Kasumi-1 (cell line): ENCODE measurements around the gene SMIM1.

ENCODE experiments used
- DNase-seq, 2 experiments: peaks; one replicate each; lab custom pipeline; 2025; lab: John Stamatoyannopoulos, UW

Gene SMIM1, protein sequence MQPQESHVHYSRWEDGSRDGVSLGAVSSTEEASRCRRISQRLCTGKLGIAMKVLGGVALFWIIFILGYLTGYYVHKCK

GRCh38 chr1:3772715-3773571 lies at the start of gene SMIM1:
SMIM1 (plus strand) TSS chr1:3772749; CDS start chr1:3775374, 2,625 bp downstream.
- DNase-seq = no peak

DNA sequence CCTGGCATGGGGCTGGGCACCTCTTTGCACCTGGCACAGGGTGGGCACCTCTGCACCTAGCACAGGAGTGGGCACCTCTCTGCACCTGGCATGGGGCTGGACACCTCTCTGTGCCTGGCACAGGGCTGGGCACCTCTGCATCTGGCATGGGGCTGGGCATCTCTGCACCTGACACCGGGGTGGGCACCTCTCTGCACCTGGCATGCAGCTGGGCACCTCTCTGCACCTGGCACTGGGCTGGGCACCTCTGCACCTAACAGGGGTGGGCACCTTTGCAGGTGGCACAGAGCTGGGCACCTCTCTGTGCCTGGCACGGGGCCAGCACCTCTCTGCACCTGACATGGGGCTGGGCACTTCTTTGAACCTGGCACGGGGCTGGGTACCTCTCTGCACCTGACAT lies 49.7 kb upstream of the SMIM1 start:
- no peak for DNase-seq

- peak; percentile 51 to 77 for DNase-seq
Measured at GRCh38 chr1:3724416-3725030, 48.0 kb upstream of the SMIM1 start.

GRCh38 chr1:3725366-3725765 lies 47.2 kb upstream of the SMIM1 start:
- no peak for DNase-seq

GRCh38 chr1:3727042-3727824 lies 45.3 kb upstream of the SMIM1 start:
- DNase-seq = peak; percentile 52 to 60

DNA sequence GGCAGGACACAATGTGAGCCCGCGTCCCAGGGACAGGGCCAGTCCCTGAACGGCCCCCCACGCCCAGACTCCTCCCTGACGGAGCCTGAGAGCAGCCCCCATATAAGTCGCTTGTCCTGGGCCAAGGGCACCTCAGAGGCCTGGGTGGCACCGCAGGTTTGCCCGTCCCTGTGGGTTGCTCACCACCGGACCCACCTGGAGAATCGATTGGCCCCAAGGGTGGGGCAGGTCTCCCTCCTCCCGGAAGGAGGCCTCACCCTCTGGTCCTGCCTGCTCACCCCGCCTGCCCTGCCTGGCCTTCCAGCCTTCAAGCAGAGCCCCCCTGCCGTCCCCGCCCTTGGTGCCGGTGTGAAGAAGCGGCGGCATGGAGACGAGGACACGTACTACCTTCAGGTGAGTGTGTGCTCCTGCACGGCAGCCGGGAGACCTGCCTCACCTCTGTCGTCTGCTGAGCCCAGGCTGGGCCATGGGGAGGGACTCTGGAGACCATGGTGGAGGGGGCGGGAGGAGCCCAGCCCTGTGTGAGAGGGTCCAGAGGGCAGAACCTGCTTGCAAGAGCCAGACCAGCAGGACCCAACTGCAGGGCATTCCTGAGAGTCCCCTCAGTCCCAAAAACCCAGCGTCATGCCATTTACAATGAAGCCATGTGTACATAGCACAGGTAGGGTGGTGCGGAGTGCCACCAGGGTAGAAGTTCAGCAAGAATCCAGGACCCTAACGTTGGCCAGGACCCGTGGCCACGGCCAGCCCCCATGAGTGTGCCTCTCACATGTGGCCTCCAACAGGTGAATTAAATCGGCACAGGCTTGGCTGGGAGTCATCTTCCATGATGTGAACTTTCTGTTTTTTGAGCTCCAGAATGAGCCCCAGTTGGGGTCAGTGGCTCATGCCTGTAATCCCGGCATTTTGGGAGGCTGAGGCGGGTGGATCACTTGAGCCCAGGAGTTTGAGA lies 44.4 kb upstream of the SMIM1 start:
- DNase-seq = no peak

DNA sequence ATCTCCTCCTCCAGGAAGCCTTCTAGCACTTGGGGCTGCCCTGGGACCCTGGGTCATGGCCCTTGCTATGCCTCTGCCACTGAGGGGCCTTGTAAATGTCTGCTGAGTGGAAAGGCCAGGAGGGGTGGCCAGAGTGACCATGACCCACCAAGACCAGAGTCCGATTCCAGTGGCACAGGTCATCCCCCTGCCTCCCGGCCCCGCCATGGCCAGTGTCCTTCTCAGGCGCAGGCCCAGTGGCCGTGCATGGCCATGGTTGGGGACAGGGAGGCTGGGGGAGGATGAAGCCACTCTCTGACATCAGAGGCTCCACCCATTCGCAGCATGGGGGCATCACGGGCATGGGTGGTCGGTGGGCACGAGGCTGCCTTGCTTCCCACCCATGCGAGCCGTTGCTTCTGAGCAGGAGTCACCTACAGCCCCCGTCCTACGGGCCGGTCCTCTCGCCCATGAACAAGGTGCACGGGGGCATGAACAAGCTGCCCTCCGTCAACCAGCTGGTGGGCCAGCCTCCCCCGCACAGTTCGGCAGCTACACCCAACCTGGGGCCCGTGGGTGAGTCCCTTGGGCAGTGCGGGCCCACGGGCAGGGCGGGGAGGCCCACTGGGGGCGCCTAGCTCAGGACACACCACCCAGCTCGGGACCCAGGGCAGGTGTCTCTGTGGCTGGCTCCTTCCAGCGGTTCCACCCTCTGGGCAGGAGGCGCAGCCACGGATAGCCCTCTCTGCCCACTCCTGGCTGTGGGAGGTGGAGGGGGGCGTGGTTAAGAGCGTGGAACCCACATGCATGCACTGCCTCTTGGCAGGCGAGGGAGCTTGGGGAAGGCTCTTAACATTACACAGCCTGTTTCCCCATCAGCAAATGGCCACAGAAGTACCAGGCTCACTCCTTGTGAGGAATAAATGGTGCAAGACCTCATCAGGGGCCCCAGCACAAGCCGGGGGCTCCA lies 42.7 kb upstream of the SMIM1 start:
- no peak for DNase-seq

- DNase-seq = no peak
Measured at GRCh38 chr1:3730543-3731247, 41.9 kb upstream of the SMIM1 start.

- DNase-seq = no peak
Measured at GRCh38 chr1:3731583-3732433, 40.7 kb upstream of the SMIM1 start.

DNA sequence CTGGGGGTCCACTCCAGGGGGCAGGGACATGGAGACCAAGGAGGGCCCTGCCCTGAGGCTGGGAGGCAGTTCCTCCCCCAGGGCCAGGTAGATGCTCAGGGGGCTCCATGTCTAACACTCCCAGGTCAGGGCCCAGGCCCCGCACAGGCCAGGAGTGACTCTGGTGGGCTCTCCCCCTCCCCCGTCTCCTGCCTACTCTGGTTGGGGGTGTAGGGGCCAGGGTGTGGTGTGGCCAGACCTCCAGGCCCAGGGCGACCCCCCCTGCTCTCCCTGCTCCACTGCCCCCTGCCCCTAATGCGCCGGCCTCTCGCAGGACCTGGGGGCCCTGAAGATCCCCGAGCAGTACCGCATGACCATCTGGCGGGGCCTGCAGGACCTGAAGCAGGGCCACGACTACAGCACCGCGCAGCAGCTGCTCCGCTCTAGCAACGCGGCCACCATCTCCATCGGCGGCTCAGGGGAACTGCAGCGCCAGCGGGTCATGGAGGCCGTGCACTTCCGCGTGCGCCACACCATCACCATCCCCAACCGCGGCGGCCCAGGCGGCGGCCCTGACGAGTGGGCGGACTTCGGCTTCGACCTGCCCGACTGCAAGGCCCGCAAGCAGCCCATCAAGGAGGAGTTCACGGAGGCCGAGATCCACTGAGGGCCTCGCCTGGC lies 40.0 kb upstream of the SMIM1 start:
- no peak for DNase-seq

- DNase-seq = no peak
Measured at GRCh38 chr1:3733094-3733882, 39.3 kb upstream of the SMIM1 start.

DNA sequence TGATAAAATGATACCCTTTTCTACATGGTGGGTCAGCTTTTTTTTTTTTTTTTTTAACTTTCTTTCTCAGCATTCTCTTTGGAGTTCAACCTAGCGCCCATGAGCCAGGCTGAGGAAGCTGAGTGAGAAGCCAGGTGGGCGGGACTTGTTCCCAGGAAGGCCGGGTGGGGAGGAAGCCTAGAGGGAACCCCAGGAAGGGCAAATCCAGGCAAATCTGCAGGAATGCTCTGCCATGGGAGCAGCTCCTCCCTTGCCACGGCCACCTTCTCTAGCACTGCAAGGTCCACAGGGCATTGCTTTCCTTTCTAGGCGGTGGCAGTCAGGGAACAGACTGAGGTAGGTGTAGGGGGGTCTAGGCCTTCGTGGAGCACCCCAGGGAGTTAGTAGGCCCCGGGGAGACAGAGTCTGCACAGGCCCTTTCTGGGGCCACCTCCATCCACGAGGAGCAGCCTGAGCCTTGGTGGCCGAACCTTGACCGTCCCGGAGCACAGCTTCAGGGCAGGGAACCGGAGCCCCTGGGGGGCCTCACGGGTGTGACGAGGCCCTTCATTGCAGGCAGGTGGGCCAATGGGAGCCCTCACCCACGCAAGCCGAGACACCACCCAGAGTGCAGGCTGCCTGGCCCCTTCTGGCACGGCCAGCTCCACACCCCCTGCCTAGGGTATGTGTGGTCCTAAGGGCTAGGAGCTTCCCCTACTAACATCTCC lies 38.5 kb upstream of the SMIM1 start:
- no peak for DNase-seq

DNA sequence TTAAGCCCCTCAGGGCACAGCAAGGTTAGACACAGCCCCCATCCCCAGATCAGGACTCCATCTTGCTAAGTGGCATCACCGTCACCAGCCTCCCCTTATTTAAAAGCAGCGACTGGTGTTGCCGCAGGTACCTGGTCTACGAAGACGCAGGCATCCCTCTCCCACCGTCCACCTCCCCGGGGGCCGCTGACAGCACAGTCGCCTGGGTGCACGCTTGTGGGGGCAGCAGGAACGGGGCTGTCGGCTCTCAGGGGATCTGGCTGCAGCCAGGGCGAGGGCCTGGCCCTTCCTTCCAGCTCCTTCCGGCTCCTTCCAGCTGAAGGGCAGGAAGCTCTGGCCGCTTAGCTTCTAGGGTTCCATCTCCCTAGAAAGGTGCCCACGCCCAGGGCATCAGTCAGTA lies 37.9 kb upstream of the SMIM1 start:
- no peak for DNase-seq

DNA sequence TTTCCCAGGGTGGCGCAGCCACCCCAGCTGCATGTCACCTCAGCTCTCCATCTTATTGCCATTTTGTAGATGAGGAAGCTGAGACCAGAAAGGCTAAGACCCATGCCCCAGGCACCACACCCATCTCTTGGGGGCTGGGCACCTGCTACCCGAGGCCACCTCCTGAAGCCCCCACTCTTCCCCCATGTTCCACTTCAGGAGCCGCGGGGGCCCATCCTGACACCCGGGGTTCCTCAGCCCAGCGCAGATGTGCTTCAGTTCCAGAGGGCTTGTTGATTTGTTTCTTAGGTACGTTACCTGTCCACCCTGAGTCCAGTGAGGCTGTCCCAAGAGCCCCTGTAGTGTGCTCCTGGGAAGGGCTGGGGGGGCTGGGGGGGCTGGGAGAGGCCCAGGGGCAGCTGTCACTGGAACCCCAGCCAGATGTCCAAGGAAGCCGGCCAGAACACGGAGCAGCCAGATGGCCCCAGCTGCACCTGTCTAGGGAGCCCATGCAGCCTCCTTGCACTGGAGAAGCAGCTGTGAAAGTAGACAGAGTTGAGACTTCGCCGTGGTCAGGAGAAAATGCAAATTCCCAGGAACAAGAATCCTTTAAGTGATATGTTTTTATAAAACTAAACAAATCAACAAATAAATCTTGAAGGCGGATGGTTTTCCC lies 37.4 kb upstream of the SMIM1 start:
- no peak for DNase-seq

DNA sequence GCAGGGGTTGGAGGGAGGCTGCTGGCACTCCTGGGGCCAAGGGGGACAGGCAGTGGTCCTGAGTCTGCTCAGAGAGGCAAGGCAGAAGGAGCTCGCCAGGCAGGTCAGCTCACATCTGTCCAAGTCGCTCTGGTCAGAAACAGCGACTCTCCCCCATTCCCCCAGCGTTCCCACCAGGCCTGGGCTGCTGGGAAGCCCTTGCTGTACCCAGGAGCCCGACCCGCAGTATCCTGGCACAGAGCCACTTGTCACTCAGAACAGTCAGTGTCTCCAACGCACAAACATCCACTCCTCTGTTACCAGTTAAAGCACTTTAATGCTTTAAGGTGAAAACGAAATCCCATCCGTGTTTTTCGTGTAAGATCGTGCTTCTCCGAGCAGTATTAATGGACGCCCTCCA lies 36.9 kb upstream of the SMIM1 start:
- no peak for DNase-seq

GRCh38 chr1:3736131-3736561 lies 36.4 kb upstream of the SMIM1 start:
- no peak for DNase-seq
